ENCODE measurements around the gene TMCO2. TPM values are rescaled to one million over a fixed set of nuclear protein-coding genes. Genes with fewer than 3 reads are reported as not detected.

Gene TMCO2
- total RNA-seq, 2 experiments from 2014 or later, result not detected

DNA sequence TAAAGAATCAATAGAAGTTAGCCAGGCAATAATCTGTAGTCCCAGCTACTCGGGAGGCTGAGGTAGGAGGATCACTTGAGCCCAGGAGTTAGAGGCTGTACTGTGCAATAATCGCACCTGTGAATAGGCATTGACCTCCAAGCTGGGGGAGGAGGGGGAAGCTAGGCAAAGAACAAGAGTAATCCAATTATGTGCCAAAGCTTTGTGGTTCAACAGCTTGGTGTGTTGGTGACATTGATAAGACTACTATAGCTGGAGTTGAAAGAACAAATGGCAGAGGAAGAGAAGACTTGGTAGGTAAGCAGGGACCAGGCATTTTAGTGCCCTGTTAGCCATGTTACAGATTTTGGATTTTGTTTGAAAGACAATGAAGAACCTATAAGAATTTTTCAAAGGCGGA, 2.1 kb upstream of the TMCO2 start:
- no peaks in the 10 kb centered on the region for H3K9me2 ChIP-seq (ENCODE audit: insufficient read depth, low read length)
- no peaks in the 10 kb centered on the region for H3K79me2 ChIP-seq (ENCODE audit: insufficient read depth, low read depth, low read length)
- H3K4me1 ChIP-seq (ENCODE audit: insufficient read depth, low read length, poor library complexity, severe bottlenecking), result no peaks in the 10 kb centered on the region
- no peak for DNase-seq (ENCODE audit: low spot score)
- no peak overlapping the region for H3K4me2 ChIP-seq (ENCODE audit: low read length)
- no peak overlapping the region for H3K27ac ChIP-seq (ENCODE audit: low read depth, low read length, poor library complexity, severe bottlenecking)
- no peaks in the 10 kb centered on the region; the same call in 1 of the 2 replicates for H4K20me1 ChIP-seq (ENCODE audit: insufficient read depth, low read length)
- ChIA-PET POLR2A (interaction anchor here (0.9 to 1.0 kb wide), 2 partner anchors 10 to 19 kb away, joined by 3 to 4 read pairs; no protein-coding TSS in a partner anchor), CTCF (ENCODE audit: unreplicated experiment) (no interaction called here)
- H3K36me3 ChIP-seq (ENCODE audit: insufficient read depth, low read length), result no peaks in the 10 kb centered on the region
- no peak overlapping the region for H2AFZ ChIP-seq (ENCODE audit: low read length)
- no TSS peak for BruUV-seq (replicated peaks)
- TF ChIP-seq EZH2phosphoT487 (IDR thresholded peaks at IDR 0.05; ENCODE audit: borderline replicate concordance, low read depth, low read length), result no peak
- TF ChIP-seq, protein P1, sequence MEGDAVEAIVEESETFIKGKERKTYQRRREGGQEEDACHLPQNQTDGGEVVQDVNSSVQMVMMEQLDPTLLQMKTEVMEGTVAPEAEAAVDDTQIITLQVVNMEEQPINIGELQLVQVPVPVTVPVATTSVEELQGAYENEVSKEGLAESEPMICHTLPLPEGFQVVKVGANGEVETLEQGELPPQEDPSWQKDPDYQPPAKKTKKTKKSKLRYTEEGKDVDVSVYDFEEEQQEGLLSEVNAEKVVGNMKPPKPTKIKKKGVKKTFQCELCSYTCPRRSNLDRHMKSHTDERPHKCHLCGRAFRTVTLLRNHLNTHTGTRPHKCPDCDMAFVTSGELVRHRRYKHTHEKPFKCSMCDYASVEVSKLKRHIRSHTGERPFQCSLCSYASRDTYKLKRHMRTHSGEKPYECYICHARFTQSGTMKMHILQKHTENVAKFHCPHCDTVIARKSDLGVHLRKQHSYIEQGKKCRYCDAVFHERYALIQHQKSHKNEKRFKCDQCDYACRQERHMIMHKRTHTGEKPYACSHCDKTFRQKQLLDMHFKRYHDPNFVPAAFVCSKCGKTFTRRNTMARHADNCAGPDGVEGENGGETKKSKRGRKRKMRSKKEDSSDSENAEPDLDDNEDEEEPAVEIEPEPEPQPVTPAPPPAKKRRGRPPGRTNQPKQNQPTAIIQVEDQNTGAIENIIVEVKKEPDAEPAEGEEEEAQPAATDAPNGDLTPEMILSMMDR (conservative IDR thresholded peaks at IDR 0.05; ENCODE audit: low read length), result no peak
- H3K4me3 ChIP-seq (ENCODE audit: low read depth, low read length, poor library complexity, severe bottlenecking), result no peak overlapping the region
- no peaks in the 10 kb centered on the region for H3K9me3 ChIP-seq (ENCODE audit: low read length)
- intact Hi-C loops (cut with micrococcal nuclease; ENCODE audit: unreplicated experiment), result no loop called here

DNA sequence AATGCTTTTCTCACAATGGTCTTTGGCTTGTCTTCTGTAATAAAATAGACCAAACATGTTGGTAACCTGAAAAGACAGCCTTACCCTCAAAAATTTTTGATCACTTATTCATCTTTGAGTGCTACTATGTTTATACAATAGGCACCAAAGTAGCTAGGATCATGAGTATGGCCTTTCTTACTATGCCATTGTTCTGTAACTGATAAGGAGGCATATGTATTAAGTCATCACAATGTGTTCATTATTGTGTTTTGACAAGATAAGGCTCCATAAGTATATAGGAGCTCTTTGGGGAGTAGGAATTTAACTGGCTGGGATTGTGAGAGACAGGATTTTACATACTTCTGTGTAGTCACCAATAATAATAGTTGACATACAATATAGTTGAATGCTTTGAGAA, 675 bp downstream of the TMCO2 start:
- Histone ChIP-seq H4K20me1 (ENCODE audit: insufficient read depth, low read length) (no peaks in the 10 kb centered on the region; the same call in 1 of the 2 replicates), H3K27ac (ENCODE audit: low read depth, low read length, poor library complexity, severe bottlenecking) (no peak overlapping the region), H3K79me2 (ENCODE audit: insufficient read depth, low read depth, low read length) (no peaks in the 10 kb centered on the region), H3K4me3 (ENCODE audit: low read depth, low read length, poor library complexity, severe bottlenecking) (no peak overlapping the region), H3K9me3 (ENCODE audit: low read length) (no peaks in the 10 kb centered on the region), H3K4me2 (ENCODE audit: low read length) (no peak overlapping the region), H3K9me2 (ENCODE audit: insufficient read depth, low read length) (no peaks in the 10 kb centered on the region), H2AFZ (ENCODE audit: low read length) (no peak overlapping the region), H3K36me3 (ENCODE audit: insufficient read depth, low read length) (no peaks in the 10 kb centered on the region), H3K4me1 (ENCODE audit: insufficient read depth, low read length, poor library complexity, severe bottlenecking) (no peaks in the 10 kb centered on the region)
- ChIA-PET POLR2A (interaction anchor here (0.7 kb wide), 1 partner anchor 43 kb away, joined by 6 read pairs; no protein-coding TSS in a partner anchor), CTCF (ENCODE audit: unreplicated experiment) (no interaction called here)
- intact Hi-C loops (cut with micrococcal nuclease; ENCODE audit: unreplicated experiment), result no loop called here
- BruUV-seq (replicated peaks), result no TSS peak
- DNase-seq (ENCODE audit: low spot score), result no peak
- no peak for TF ChIP-seq EZH2phosphoT487 (IDR thresholded peaks at IDR 0.05; ENCODE audit: borderline replicate concordance, low read depth, low read length)
- TF ChIP-seq, protein P1 (conservative IDR thresholded peaks at IDR 0.05; ENCODE audit: low read length), result no peak

DNA sequence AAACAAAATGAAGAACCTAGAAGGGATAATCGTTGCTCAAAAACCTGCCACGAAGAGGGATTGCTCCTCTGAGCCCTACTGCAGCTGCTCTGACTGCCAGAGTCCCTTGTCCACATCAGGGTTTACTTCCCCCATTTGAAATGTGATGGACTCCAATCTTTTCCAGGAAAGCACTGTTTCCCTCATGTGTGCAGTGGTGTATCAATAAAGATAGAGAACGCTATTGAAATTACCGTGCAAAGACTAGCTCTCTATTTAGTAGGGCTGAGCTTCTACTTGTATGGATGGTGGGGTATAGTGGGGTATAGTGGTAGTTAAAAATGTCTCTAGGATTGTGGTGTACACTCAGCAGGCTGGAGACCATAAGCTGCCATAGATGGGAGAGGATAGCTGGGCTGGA, 3.7 kb downstream of the TMCO2 start:
- peaks cover 10% of the 10 kb centered on the region for H3K4me1 ChIP-seq (ENCODE audit: insufficient read depth, low read length, poor library complexity, severe bottlenecking)
- no peaks in the 10 kb centered on the region for H3K9me2 ChIP-seq (ENCODE audit: insufficient read depth, low read length)
- H3K27ac ChIP-seq (ENCODE audit: low read depth, low read length, poor library complexity, severe bottlenecking), result no peak overlapping the region
- H2AFZ ChIP-seq (ENCODE audit: low read length), result no peak overlapping the region
- ChIA-PET CTCF (ENCODE audit: unreplicated experiment) (no interaction called here), POLR2A (no interaction called here)
- intact Hi-C loops (cut with micrococcal nuclease; ENCODE audit: unreplicated experiment), result no loop called here
- 0 out of 2 replicates have a peak, but pooled peaks cover 4% of the 10 kb centered on the region for H3K36me3 ChIP-seq (ENCODE audit: insufficient read depth, low read length)
- TF ChIP-seq, protein P1 (conservative IDR thresholded peaks at IDR 0.05; ENCODE audit: low read length), result no peak
- TF ChIP-seq EZH2phosphoT487 (IDR thresholded peaks at IDR 0.05; ENCODE audit: borderline replicate concordance, low read depth, low read length), result no peak
- no TSS peak for BruUV-seq (replicated peaks)
- no peak overlapping the region for H3K4me2 ChIP-seq (ENCODE audit: low read length)
- H3K9me3 ChIP-seq (ENCODE audit: low read length), result no peaks in the 10 kb centered on the region
- H3K4me3 ChIP-seq (ENCODE audit: low read depth, low read length, poor library complexity, severe bottlenecking), result no peak overlapping the region
- no peak for DNase-seq (ENCODE audit: low spot score)
- no peaks in the 10 kb centered on the region; the same call in 1 of the 2 replicates for H4K20me1 ChIP-seq (ENCODE audit: insufficient read depth, low read length)
- H3K79me2 ChIP-seq (ENCODE audit: insufficient read depth, low read depth, low read length), result peaks cover 11% of the 10 kb centered on the region

All from OCI-LY7 (cell line).